HG03139 (cell line): ENCODE data around the gene PSMD2.
"Not testable (repeated sequence)": the region's sequence is repeated elsewhere in the genome, so short reads cannot be mapped to it uniquely, and the experiment has no call there.

Experiments
- ATAC-seq: cut with Tn5 transposase; IDR thresholded peaks from one replicate; pipeline ENCODE4 v1.9.1; 2021; ENCODE audit not compliant: unreplicated experiment

The PSMD2 gene

GRCh38 chr3:184298759-184299487, at the start of gene PSMD2:
TSS of gene PSMD2 (plus strand) at chr3:184299241. CDS start at chr3:184299267, 26 bp downstream.
- ATAC-seq, result peak; percentile 93

DNA sequence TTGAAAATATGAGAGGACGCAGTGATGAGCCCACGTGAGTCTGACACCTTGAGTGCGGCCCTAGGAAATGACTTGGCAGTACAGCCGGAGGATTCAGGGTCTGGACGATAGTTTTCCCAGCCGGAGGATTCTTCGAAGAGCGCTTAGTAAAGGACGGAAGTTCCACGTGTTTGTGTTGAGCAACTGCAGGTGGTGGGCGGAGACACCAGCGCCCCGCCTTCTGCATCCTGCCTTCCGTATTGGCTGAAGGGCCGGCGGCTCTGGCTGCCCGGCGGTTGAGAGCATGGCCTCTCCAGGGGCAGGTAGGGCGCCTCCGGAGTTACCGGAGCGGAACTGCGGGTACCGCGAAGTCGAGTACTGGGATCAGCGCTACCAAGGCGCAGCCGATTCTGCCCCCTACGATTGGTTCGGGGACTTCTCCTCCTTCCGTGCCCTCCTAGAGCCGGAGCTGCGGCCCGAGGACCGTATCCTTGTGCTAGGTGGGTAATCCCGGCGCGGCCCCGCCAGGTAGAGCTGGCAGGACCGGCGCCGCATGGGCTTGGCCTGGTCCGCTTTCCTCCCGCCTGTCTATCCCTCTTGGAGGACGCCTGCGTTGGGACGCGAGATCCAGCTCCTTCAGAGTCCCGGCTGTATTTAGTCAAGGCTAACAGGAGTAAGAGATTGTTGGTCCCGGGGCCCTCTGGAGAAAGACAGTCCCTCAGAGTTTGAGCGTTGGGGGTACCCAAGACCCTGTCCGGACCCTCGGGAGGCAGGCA, 49.5 kb upstream of the PSMD2 start, which contains the start of gene EEF1AKMT4:
EEF1AKMT4 (plus strand) TSS at position 261 of the 755 bp plus-strand sequence; CDS start at position 284, 23 bp downstream.
- ATAC-seq, result peak; percentile 86

DNA sequence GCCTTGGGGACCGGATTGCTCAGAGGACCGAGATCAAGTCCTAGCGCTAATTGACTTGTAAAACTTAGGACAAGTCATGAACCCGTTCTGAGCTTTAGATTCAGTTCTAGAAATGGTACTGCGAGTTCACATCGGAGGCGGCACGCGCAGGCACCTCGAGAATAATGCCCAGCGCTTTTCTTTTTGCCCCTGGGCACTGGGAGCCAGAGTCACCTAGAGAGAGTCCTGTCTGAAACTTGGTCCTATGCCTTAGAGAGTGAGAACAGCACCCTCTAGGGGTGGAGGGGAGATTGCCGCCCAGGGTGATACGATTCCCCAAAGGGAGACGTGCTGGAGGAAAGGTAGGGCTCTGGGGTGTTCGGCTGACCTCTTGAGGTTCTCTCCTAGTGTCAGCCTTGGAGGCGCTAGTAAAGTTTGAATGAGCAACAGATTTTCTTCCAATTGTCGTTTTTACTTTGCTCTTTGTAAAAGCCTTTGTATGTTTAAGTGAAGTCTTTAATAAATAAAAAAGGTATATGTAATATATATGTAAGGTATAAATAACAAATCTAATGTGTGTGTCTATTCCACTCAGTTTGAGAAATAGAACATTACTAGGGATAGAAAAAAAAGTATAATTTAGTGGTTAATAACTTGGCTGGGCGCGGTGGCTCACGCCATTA, 48.7 kb upstream of the PSMD2 start:
- peak; percentile 42 for ATAC-seq

DNA sequence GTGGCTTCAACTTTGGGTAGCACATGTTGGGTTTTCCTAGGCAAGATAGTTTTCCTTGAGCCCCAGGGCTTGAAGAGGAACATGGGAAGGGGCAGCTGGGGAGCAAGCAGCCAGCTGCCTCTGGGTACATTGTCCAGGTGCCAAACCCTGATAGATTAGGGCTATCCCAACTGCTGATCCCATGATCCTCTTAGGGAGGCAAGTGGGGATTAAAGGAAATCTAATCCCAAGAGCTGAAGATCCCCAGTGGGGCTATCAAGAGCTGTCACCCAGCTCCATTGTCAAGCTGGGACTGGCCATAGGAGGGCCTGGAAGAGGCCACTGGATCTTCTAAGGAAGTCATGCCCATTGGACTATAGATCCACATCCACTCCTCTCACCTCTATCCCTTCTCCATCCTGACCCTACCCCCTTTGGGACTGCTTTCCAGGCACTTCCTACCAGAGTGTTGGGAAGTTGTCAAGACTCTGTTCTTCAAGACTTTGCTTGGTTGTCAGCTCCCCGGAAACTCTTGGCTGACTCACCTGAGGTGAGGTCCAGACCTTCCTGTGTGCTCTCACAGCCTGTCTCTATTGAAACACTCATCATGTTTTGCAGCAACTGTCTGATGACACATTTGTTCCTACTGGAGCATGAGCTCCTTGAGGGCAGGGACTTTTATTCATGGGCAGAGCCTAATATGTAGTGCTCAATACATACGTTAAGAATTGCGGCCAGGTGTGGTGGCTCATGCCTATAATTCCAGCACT, 43.6 kb upstream of the PSMD2 start:
- ATAC-seq, result no peak

DNA sequence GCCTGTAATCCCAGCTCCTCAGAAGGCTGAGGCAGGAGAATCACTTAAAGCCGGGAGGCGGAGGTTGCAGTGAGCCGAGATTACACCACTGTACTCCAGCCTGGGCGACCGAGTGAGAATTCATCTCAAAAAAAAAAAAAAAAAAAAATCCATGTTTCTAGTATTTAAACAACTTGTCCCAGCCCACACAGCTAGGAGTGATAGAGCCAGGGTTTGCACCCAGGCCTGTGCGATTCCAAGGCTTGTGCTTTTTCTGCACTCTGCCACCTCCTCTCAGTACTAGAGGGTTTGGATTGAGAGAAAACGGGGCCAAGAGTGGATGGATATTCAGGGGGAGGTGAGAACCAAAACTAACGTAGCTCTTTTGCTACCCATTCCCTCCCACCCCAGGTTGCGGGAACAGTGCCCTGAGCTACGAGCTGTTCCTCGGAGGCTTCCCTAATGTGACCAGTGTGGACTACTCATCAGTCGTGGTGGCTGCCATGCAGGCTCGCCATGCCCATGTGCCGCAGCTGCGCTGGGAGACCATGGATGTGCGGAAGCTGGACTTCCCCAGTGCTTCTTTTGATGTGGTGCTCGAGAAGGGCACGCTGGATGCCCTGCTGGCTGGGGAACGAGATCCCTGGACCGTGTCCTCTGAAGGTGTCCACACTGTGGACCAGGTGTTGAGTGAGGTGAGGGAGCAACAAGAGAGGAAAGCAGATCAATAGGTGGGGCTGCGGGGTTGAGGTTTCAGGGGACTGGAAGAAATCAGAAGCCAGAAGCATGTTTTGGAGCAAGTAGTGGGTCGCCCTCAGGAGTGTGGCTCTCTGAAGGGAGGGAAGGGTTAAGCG, 41.7 kb upstream of the PSMD2 start:
- ATAC-seq, result no peak

DNA sequence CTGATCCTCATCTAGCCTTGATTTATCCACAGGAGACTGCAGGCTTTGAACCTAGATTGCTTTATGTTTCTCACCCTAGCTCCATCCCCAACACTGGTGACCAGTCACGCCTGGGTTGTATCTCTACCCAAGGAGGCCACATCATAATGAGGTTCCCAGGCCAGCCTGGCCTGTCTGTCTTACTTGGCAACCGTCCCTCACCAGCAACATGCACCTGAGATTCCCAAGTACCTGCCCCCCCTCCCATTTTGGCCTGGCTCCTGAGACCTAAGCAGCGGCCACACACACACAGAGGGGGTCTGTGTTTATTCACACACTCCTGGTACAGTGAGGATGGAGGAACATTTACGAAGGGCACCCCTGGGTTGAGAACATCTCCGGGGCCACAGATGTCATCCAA, 40.1 kb upstream of the PSMD2 start:
- ATAC-seq, result no peak

DNA sequence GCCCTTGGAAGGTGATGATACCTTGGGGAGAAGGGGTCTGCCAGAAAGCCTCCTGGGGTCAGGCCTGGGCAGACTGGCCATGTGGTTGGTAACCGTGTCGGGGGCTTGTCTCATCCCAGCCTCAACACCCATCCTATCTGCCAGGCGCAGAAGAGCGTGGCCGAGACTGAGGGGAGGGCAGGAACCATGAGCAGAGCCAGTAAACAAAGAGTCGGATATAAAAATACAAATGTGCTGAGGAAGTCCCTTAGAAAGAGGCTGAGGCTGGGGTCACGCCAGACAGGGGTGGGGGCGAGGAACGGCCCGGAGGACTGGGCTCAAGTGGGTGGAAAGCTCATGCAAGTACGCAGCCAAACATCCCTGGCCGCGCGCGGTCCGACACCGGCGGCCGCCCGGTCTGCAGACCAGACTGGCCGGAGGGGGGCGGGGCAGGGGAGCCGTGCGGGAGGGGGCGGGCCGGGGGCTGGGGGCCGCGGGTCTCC, 39.6 kb upstream of the PSMD2 start:
- ATAC-seq, result no peak

DNA sequence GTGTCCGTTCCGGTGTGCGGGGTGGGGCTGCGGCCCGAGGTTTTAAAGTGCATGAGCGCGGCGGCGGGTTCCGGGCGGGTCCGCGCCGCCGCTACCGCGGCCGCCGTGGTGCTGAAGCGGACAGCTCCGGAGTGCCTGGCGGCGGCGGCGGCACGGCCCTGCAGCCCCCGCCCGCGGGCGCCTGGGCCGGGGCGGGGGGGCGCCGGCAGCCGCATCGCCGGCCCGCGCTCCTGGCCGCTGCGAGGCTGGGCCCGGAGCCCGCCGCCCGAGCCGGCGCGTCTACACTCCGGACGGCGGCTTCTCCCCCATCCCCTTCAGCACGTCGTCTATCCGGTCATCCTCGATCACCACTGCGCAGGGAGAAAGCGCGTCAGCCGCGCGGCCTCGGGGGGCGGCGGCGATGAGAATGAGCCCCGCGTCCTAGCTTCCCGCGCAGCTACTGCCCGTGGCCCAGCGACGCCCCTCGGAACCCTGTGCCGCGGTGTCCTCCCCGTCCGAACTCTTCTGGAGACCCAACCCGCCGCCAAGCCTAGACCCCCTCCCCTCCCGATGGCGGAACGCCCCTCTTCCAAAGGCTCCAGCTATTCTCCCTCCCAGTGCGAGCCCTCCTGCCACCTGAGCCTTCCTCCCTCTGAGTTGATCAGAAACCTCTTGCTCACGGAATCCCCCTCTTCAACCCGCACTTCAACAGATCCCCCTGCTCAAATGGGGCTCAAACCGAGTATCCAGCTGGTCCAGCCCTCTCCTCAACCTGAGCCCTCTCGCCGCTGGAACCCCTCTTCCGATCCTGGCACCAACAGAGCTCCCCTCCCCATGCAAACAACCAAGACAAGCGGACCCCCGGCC, 38.9 kb upstream of the PSMD2 start:
- no peak for ATAC-seq

- ATAC-seq, result no peak
Observed at GRCh38 chr3:184260724-184261269, 38.2 kb upstream of the PSMD2 start.

DNA sequence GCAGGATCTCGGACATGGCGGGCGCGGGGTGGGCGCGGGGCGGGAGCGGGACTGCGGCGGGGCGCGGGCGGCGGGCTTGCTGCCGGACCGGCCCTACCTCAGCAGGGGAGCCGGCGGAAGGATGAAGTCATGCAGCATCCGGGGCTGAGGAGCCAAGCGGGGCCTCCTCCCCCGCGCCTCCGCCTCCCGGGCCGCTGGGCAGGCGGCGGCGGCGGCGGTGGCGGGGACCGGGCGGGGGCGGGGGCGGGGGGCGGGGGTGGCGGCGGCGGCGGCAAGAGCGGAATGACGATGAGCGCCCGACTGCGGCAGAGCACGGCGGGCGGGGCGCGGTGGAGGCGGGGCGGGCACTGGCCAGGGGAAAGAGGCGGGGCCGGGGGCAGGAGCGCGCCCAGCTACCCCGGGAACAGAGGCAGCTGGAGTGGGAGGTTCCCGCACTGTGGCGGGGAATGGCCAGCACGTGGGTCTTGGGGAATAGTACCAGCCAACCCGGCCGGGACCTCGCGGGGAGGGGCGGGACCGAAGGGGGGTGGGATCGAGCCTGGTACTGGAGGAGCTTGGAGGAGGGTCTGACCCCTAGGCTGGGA, 37.7 kb upstream of the PSMD2 start, which contains the start of gene CAMK2N2:
CAMK2N2 (minus strand) TSS at position 284 of the 584 bp plus-strand sequence; CDS start at position 16, 268 bp downstream.
- no peak for ATAC-seq

- ATAC-seq, result no peak
Observed at GRCh38 chr3:184261854-184262763, 36.9 kb upstream of the PSMD2 start.

GRCh38 chr3:184262764-184263179, 36.3 kb upstream of the PSMD2 start:
- no peak for ATAC-seq

DNA sequence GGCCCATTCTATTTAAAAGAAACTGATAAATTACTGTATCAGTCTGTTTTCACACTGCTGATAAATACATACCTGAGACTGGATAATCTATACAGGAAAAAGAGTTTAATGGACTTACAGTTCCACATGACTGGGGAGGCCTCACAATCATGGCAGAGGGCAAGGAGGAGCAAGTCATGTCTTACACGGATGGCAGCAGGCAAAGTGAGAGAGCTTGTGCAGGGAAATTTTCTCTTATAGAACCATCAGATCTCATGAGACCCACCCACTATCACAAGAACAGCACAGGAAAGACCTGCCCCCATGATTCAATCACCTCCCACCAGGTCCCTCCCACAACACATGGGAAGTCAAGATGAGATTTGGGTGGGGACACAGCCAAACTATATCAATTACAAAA, 31.8 kb upstream of the PSMD2 start:
- not testable (repeated sequence) for ATAC-seq

DNA sequence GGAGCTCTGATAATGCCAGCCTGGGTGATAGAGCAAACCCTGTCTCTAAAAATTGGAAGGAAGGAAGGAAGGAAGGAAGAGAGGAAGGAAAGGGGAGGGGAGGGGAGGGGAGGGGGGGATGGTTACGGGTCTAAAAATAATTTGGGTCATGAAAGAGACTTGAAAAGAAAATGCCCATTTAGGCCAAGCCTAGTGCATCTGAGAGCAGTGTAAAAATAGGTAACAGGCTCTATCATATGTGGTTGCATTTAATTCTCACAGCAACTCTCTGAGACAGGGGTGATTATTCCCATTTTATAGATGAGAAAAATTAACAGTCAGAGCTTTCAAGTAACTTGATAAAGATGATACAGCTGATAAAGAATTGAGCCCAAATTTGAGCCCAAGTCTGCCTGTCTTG, 26.8 kb upstream of the PSMD2 start:
- ATAC-seq, result no peak

- ATAC-seq, result no peak
Observed at GRCh38 chr3:184275381-184275701, 23.7 kb upstream of the PSMD2 start.

- ATAC-seq, result no peak
Observed at GRCh38 chr3:184275961-184276910, 22.8 kb upstream of the PSMD2 start, which contains the start of gene ECE2. TSS of gene ECE2 (plus strand) at chr3:184276022. CDS start at chr3:184276154, 132 bp downstream.
